ENCODE measurements around the gene PDE3A.
"Not testable (repeated sequence)": the region's sequence is repeated elsewhere in the genome, so short reads cannot be mapped to it uniquely, and the experiment has no call there.

PDE3A gene

DNA sequence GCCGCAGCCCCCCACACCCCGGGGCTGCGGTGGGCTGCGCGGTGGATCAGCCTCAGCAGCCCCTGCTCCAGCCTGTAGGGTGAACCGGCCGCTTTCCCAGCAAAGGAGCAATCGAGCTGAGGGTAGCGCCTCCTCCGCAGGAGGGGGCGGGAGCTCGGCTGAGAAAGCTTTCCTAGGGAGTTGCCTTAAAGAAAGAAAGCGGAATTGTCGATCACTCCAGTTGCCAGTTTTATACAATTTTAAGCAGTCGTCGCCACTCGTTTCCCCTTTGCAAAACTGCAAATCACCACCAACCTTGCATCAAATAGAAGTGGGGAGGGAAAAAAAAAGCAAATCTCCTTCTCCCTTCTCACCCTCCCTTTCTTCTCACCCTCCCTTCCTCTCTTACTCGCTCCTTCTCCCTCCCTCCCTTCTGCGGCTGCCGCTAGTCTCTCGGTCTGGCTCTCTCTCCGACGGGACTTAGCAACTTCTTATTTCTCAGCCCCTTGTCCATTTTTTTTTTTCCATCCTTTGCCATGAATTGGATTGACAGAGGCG, at the start of gene PDE3A:
TSS of gene PDE3A (plus strand) at position 424 of the 537 bp plus-strand sequence. CDS start 748 bp downstream, outside the sequence.
- DNase-seq: no peak

- DNase-seq: no peak
Observed at GRCh38 chr12:20319366-20319765, 49.0 kb upstream of the PDE3A start.

DNA sequence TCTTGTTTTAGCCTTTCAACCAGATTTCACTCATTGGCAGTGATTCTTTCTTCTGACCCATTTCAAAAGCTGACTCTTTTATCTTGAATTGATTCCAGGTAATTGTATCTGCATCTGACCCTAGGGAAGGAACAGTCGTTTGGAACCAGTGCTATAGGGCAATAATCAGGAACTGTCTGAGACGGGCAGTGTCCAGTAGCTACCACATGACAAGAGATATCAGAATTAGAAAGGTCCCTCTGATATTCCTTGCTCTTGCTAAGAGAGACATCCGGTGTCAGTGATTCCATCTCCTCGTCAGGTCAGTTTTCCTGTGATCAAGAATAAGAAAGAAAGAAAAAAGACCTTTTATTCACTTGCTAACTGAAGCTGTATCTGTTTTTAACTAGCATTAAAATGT, 47.8 kb upstream of the PDE3A start:
- DNase-seq: no peak

- DNase-seq: not testable (repeated sequence)
Observed at GRCh38 chr12:20330826-20331505, 37.4 kb upstream of the PDE3A start.

- no peak for DNase-seq
Observed at GRCh38 chr12:20339060-20339459, 29.3 kb upstream of the PDE3A start.

GRCh38 chr12:20342111-20342510, 26.2 kb upstream of the PDE3A start:
- no peak for DNase-seq

DNA sequence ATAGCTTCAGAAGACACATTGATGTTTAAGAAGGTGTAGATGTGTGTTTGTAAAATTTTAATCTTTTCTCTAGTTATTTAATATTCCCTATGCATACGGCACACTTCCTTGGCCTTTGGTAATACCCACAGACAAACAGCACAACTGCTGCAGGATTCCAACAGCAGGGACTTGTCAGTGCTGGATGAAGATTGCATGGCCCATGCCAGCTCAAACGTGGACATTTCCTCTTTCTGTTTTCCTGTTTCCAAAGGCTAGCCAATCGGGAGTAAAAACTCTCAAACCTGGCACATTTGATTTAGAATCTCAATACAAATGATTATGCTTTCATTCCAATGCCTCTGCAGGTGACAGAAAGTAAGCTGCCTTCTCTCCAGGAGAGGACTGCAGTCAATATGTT, 22.5 kb upstream of the PDE3A start:
- DNase-seq: no peak

DNA sequence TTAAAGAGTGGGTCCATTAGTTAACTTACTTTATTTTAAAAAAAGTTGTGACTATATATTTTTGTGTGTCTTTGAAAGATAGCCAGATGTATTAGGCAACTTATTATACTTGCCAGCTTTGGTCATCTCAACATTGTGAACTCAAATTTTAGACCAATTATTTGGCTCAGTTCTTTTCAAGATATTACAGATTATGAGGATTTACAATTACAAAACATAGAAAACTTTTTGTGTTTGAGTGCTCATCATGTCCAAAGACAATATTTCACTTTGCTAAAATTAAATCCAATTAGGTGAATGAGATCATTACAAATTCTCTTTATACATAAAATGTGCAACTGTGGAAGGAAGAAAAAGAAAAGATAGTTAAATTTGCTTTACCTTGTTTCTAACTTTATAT, 18.3 kb upstream of the PDE3A start:
- no peak for DNase-seq

- DNase-seq: no peak
Observed at GRCh38 chr12:20350495-20350894, 17.8 kb upstream of the PDE3A start.

DNA sequence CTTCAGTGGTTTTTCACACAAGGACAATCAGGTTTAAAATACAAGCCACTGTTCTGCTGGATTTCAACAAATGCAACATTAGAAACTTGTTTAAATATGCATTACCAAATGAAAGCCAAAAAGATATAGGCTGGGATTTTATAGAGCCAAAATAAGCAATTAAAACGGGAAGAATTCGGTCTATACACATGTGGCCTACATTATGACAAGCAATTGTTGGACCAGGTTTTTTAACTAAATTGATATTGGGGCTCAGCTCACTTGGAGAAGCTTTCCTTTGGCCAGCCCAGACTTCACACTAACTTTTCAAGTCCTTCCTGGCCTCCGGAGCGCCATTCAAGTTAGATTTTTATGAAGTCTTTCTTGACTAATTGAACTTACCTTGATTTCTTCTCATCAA, 16.9 kb upstream of the PDE3A start:
- DNase-seq: no peak

DNA sequence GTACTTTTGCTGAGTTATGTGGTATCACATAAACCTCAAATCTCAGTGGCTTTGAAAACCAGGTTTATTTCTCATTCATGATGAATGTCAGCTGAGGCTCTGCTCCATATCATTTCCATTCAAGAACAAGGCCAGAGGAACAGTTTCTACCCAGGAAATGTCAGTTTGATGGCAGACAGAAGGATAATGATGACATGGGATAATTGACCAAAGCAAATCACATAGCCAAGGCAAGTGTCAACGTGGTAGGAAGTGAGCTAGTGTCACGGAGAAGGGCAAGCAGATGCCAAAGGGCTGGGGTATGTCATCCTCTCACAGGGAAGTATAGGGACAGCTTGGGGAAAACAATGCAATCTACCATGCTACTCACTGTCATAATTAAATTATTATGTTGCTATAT, 12.3 kb upstream of the PDE3A start:
- no peak for DNase-seq

GRCh38 chr12:20360407-20360806, 7.9 kb upstream of the PDE3A start:
- DNase-seq: no peak

- DNase-seq: no peak
Observed at GRCh38 chr12:20361416-20361815, 6.9 kb upstream of the PDE3A start.

- DNase-seq: no peak
Observed at GRCh38 chr12:20364501-20364900, 3.8 kb upstream of the PDE3A start.

DNA sequence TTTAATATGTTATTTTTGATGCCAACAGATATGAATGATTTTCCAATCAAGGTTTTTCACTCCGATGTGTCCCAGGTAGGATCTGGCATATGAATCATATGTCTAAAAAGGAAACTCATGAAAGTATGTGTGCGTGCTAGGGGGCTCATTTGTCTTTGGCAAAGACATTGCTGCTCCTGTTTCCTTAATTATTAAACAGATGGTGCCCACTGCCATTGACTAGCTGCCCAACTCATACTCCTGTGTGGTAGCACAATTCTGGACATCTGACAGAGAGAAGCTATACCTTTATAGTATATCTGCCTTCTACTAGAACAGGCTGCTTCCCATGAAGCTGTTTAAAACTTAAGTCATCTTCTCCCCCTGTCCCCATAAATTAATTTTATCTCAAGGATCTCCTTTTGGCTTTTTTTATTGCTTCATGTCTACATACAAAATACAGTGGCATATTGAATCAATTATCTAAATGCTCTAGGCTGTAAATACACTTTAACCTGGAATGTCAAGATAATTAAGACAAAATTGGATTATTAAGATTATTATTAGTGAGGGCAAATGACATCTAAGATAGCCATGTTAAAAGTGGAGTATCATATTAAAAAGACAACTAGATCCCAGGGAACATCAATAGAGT, 1.4 kb upstream of the PDE3A start:
- DNase-seq: no peak

DNA sequence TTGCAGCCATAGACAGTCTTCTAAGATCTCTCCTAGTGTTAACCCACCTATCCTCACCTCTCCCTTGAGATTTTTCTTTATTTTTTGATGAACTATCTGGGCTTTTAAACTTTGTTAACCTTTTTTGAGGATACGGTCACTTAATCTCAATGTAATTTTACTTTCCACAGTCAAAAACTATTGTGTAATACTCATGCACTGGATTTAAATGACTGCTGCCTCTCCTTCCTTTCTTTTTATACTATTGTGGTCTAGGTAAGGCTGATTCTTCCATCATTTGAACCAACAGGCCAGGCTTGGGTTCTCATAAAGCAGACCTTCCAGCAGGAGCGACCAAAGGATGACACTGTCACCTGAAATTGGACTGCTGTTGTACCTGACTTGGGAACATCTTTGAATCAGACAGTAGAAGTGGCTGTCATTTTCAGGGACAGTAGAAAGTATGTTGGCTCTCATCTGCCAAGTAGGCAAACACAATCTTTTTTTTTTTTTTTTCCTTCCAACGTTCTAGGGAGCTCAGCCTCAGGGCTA, 689 bp upstream of the PDE3A start:
- DNase-seq: no peak

GRCh38 chr12:20368651-20369304, 441 bp downstream of the PDE3A start:
- DNase-seq: no peak

GRCh38 chr12:20369305-20370013, 1.1 kb downstream of the PDE3A start:
- no peak for DNase-seq

GRCh38 chr12:20370014-20370386, 1.7 kb downstream of the PDE3A start:
- DNase-seq: no peak

GRCh38 chr12:20370866-20371519, 2.7 kb downstream of the PDE3A start:
- DNase-seq: no peak

DNA sequence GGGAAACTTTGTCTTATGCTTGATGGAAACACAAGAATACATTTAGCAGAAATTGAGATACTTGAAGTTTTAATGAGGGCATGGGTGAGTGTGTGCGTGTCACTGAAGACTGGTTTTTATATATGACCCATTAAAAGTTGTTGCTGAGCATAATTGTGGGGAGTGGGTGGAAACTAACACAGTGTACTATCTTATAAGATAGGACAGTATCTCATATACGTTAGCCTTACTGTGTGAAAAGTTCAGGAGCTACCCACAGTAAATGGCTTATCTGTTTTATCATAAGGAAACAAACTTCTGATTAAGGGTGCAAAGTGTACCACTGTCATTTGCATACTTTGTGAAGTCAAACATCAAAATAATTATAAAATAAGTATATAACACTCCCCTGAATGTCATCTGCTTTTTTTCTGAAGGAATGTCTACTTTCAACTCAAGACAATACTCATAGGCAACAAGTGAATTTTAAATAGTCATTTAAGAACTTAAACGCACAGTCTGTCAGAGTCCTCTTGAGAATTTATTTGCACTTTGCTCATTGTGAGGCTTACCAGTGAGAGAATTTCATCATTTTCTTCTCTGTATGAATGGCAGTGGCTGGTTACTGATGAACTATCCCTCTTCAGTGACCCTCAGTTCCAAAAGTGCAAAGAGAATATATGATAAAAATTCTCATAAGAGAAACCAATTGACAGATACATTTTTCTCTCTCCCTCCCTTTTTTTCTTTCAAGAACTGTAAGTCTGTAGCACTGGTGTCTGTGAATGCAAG, 4.2 kb downstream of the PDE3A start:
- DNase-seq: no peak

- no peak for DNase-seq
Observed at GRCh38 chr12:20374795-20375194, 6.5 kb downstream of the PDE3A start.
